Common myeloid progenitor, CD34-positive (primary cell): ENCODE data around the gene FHIT.

Experiments used
- CTCF ChIA-PET: fragments of 350-600 bp; sonication (Branson Sonifier 250); formaldehyde crosslinking; loops from one replicate; lab custom pipeline; 2021; ENCODE audit warnings: antibody characterized with exemption; lab: Charles Lee
- POLR2A ChIA-PET: fragments of 350-600 bp; sonication (Branson Sonifier 250); formaldehyde crosslinking; loops from one replicate; lab custom pipeline; 2021; ENCODE audit warnings: antibody characterized with exemption; lab: Charles Lee
- DNase-seq, 3 donors: peaks; one replicate each; pipeline versions ENCODE4 v3.0.0 to v3.0.0-alpha.2; 2013
- H3K27ac ChIP-seq, 2 experiments: 1 replicate in 1 of 2; 2 replicates in 1 of 2; pipeline ENCODE4 v1.7.0; 2013; ENCODE audit warnings: inconsistent platforms in 2 of 2, low read length in 2 of 2, mild to moderate bottlenecking in 2 of 2, low read depth in 1 of 2, moderate library complexity in 1 of 2; ENCODE audit not compliant: severe bottlenecking in 2 of 2, insufficient read depth in 1 of 2, poor library complexity in 1 of 2
- H3K27me3 ChIP-seq, 5 experiments: replicated peaks in 2 of 5; 1 replicate in 3 of 5; 2 replicates in 2 of 5; pipeline versions ENCODE4 v1.6.1 to v1.7.0; 2013; ENCODE audit warnings: low read length in 4 of 5, mild to moderate bottlenecking in 2 of 5, moderate library complexity in 2 of 5, inconsistent platforms in 1 of 5; ENCODE audit not compliant: insufficient read depth in 5 of 5, control insufficient read depth in 4 of 5
- H3K36me3 ChIP-seq, 4 experiments: 1 replicate in 2 of 4; 2 replicates in 2 of 4; pipeline versions ENCODE4 v1.6.1 to v1.7.0; 2013; ENCODE audit warnings: low read length in 3 of 4, control low read depth in 1 of 4, mild to moderate bottlenecking in 1 of 4; ENCODE audit not compliant: control insufficient read depth in 4 of 4, insufficient read depth in 4 of 4
- H3K4me1 ChIP-seq, 4 experiments: 1 replicate in 3 of 4; 2 replicates in 1 of 4; pipeline versions ENCODE4 v1.6.1 to v1.7.1; 2013; ENCODE audit warnings: low read length in 3 of 4, mild to moderate bottlenecking in 3 of 4, control low read depth in 1 of 4, inconsistent platforms in 1 of 4, moderate library complexity in 1 of 4; ENCODE audit not compliant: control insufficient read depth in 4 of 4, insufficient read depth in 4 of 4; ENCODE audit errors: control extremely low read depth in 1 of 4
- H3K4me3 ChIP-seq, 7 experiments: 1 replicate in 4 of 7; 2 replicates in 3 of 7; pipeline versions ENCODE4 v1.5.1 to v1.7.0; 2013; ENCODE audit warnings: mild to moderate bottlenecking in 7 of 7, low read length in 6 of 7, moderate library complexity in 6 of 7, inconsistent platforms in 2 of 7, low read depth in 2 of 7, control low read depth in 1 of 7; ENCODE audit not compliant: insufficient read depth in 4 of 7, control insufficient read depth in 1 of 7; ENCODE audit errors: extremely low read depth in 1 of 7
- H3K9me3 ChIP-seq, 5 experiments: 1 replicate in 4 of 5; 2 replicates in 1 of 5; pipeline versions ENCODE4 v1.6.1 to v1.7.1; 2013; ENCODE audit warnings: low read length in 4 of 5, mild to moderate bottlenecking in 2 of 5, inconsistent platforms in 1 of 5, low read depth in 1 of 5, moderate library complexity in 1 of 5; ENCODE audit not compliant: control insufficient read depth in 4 of 5, insufficient read depth in 2 of 5; ENCODE audit errors: control extremely low read depth in 1 of 5
- WGBS: methylation state at CpG from one replicate; pipeline ENCODE4 v1.1.5; 2013; ENCODE audit not compliant: insufficient coverage; 5-methylcytosine and 5-hydroxymethylcytosine counted together

The FHIT gene

DNA sequence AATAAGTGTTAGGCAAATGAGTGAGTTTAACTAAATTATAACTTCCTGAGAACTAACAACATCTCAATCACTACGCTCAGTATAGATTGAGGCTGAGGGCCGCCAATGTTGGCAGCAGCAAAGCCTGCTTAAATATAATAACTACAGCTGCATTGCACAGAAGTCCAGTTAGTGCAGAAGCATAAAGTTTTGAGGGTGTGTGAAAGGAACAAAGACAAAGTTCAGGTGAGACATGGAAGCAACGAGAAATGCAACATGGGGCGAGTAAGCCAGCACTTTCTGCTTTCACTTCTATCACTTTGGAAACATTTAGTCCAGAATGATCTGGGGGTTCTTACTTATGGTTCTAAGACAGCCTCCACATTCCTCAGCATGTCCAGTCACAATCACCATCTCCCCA is 1149.1 kb downstream of the FHIT start:
- ChIA-PET CTCF (interaction anchor here (1.6 kb wide), 1 partner anchor 26 kb away, joined by 3 read pairs; no protein-coding TSS in a partner anchor), POLR2A (interaction anchor here (0.7 kb wide), 1 partner anchor 797 kb away, joined by 3 read pairs; no protein-coding TSS in a partner anchor)
- WGBS: 100% methylated on average over 2 of the region's 4 CpGs
- Histone ChIP-seq H3K27me3 (no peaks in the 10 kb centered on the region), H3K4me1 (peaks cover 0 to 5% (median 1%) of the 10 kb centered on the region in 4 experiments), H3K27ac (no peak overlapping the region), H3K9me3 (peaks cover 0 to 4% (median 0%) of the 10 kb centered on the region in 5 experiments), H3K36me3 (no peaks in the 10 kb centered on the region), H3K4me3 (no peak overlapping the region)
- no peak for DNase-seq

DNA sequence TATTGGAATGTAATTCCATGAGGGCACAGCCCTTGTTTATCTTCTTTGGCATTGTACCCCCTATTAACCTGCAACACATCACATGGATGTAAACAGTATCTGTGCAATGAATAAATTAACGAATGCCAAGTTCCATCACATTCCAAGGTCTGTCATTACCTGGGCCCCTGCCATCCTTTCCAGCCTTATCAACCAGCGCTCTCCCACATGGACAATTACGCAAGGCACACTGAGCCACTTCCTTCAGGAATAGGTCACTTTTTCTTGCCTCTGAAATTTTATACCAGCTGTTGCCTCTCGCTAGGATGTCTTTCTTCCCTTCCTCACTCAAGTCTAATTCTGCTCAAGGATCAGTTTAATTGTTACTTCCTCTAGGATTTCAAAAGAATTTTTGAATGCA is 1149.6 kb downstream of the FHIT start:
- DNase-seq: no peak
- H3K4me1 ChIP-seq: peaks cover 0 to 5% (median 1%) of the 10 kb centered on the region in 4 experiments
- POLR2A ChIA-PET: no interaction called here
- no peak overlapping the region for H3K4me3 ChIP-seq
- peaks cover 0 to 5% (median 0%) of the 10 kb centered on the region in 5 experiments for H3K9me3 ChIP-seq
- H3K27ac ChIP-seq: no peak overlapping the region
- CTCF ChIA-PET: interaction anchor here (1.6 kb wide), 1 partner anchor 26 kb away, joined by 3 read pairs; no protein-coding TSS in a partner anchor
- H3K27me3 ChIP-seq: no peaks in the 10 kb centered on the region
- no peaks in the 10 kb centered on the region for H3K36me3 ChIP-seq
- 93% methylated on average over 4 of the region's 4 CpGs for WGBS

DNA sequence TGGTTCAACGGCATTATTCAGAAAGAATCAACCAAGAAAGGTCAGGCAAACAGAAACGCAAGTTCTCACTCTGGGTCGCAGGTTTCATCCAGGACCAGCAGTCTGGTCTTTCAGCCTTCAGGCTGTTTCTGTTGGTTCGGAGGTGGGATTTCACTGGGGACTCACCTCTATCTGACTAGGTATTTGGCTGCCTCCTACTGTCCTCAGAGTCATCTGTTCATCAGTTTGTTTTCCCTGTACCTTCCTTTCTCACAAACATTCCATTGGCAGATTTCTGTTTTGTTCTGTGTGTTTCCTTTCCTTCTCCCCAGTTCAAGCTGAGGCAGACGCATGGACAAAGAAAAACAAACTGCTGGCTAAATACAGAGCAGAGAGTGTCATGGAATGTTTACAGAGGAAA is 1154.8 kb downstream of the FHIT start:
- Histone ChIP-seq H3K4me1 (peaks cover 0 to 20% (median 4%) of the 10 kb centered on the region in 4 experiments), H3K27me3 (no peaks in the 10 kb centered on the region), H3K36me3 (no peaks in the 10 kb centered on the region), H3K27ac (no peak overlapping the region), H3K4me3 (no peak overlapping the region), H3K9me3 (peaks cover 0 to 10% (median 3%) of the 10 kb centered on the region in 5 experiments)
- no peak for DNase-seq
- 98% methylated on average over 4 of the region's 5 CpGs for WGBS
- ChIA-PET CTCF (no interaction called here), POLR2A (no interaction called here)

DNA sequence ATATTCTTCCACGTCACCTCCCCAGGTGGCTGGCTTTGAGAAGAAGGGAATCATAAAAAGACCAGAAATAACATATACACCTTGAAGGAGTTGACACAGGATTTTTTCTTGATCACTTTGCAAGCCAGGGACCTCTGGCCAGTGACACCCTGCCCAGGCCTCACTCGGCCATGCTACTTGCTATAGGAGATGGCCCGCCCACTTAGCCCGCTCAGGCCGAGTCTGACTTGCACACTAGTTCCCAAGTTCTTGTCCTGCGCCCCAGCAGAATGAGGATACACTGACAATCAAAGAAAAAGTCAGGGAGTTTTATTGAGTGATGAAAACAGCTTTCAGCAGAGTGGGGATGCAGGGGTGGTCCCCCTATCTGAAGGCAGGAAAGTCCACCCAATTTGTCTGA is 1155.3 kb downstream of the FHIT start:
- H3K9me3 ChIP-seq: peaks cover 0 to 10% (median 3%) of the 10 kb centered on the region in 5 experiments
- H3K27ac ChIP-seq: peak overlapping the region in 1 of 2 experiments; percentile 39
- no peaks in the 10 kb centered on the region for H3K27me3 ChIP-seq
- no peaks in the 10 kb centered on the region for H3K36me3 ChIP-seq
- peaks cover 0 to 20% (median 4%) of the 10 kb centered on the region in 4 experiments for H3K4me1 ChIP-seq
- H3K4me3 ChIP-seq: no peak overlapping the region
- CTCF ChIA-PET: no interaction called here
- DNase-seq: no peak
- POLR2A ChIA-PET: no interaction called here
- WGBS: 98% methylated on average over 5 of the region's 6 CpGs

DNA sequence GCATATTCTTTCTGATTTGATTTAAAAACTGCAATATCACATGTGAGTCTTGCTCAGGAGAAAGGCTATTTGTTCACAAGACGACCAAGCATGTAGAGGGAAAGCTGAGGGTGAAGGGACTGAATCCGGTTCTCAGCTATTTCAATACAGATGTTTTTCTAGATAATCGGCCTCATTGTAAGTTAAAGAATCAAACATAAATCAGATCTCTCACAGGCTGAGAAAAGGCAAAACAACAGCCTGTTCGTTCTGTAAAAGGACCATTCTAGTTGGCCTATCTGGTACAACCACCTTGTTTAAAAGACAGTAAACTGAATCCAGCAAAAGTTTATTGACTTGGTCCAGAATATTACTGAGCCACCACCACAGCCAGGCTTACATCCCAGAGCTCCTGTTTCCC is 1155.7 kb downstream of the FHIT start:
- H3K4me1 ChIP-seq: peaks cover 0 to 20% (median 4%) of the 10 kb centered on the region in 4 experiments
- peaks cover 0 to 10% (median 3%) of the 10 kb centered on the region in 5 experiments for H3K9me3 ChIP-seq
- H3K36me3 ChIP-seq: no peaks in the 10 kb centered on the region
- DNase-seq: peak; percentile 47 to 89 (median 81)
- peak overlapping the region in 2 of 7 experiments; percentile 3 for H3K4me3 ChIP-seq
- 3% methylated on average over 3 of the region's 4 CpGs for WGBS
- ChIA-PET POLR2A (no interaction called here), CTCF (no interaction called here)
- no peaks in the 10 kb centered on the region for H3K27me3 ChIP-seq
- H3K27ac ChIP-seq: peak overlapping the region in 1 of 2 experiments; percentile 39

DNA sequence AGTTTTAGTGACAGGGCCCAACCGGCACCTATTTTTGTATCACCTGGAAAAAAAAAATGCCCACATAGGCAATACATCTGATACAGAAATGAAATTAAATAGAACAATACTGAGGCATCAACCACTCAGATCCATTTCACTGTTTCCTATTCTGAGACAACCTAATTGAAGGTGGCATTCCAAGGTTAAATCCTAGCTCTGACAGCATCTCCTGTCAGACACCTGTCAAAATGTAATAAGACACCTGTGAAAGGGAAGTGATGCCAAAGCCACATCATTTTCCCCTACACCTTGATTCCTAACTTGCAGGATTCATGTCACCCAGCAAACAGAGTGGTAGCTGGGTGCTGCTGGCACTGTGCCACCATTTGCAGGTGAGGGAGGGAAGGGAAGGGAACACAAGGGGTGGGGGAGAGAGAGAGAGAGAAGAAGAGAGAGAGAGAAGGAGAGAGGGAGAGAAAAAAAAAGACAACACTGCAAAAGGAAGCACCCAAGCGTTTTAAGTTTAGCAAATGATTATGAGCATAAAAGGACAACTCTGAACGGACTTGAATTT is 1156.8 kb downstream of the FHIT start:
- Histone ChIP-seq H3K4me1 (peaks cover 0 to 20% (median 4%) of the 10 kb centered on the region in 4 experiments), H3K27me3 (no peaks in the 10 kb centered on the region), H3K36me3 (no peaks in the 10 kb centered on the region), H3K9me3 (peaks cover 0 to 10% (median 3%) of the 10 kb centered on the region in 5 experiments), H3K27ac (no peak overlapping the region), H3K4me3 (no peak overlapping the region)
- 52% methylated on average over 2 of the region's 3 CpGs for WGBS
- DNase-seq: no peak
- ChIA-PET CTCF (interaction anchor here (1.1 kb wide), 1 partner anchor 13 kb away, joined by 3 read pairs; no protein-coding TSS in a partner anchor), POLR2A (no interaction called here)

DNA sequence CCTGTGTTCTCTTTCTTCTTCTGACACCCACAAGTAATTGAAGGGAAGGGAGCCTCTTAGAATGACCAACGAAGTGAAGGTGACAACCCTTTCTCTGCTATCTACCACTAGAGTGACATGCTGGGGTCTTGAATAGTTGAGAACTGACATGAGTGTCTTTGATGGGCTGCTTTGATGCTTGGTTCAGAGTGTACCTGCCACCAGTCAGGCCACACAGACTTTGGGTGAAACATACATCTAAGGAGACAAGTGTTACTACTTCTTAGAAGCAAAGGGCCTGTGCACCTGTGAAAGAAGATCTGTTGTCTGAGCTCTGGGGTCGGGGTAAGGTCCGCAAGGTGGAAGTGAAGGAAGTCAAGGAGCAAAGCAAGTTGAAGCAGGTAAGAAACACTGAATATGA is 1160.7 kb downstream of the FHIT start:
- ChIA-PET CTCF (interaction anchor here (2.0 kb wide), 1 partner anchor 16 kb away, joined by 7 read pairs; no protein-coding TSS in a partner anchor), POLR2A (no interaction called here)
- H3K36me3 ChIP-seq: no peaks in the 10 kb centered on the region
- peaks cover 0 to 15% (median 5%) of the 10 kb centered on the region in 4 experiments for H3K4me1 ChIP-seq
- no peak for DNase-seq
- no peak overlapping the region for H3K27ac ChIP-seq
- WGBS: no CpG with 5 or more reads among the region's 3 CpGs
- no peak overlapping the region for H3K4me3 ChIP-seq
- peaks cover 0 to 16% (median 2%) of the 10 kb centered on the region in 5 experiments for H3K9me3 ChIP-seq
- no peaks in the 10 kb centered on the region for H3K27me3 ChIP-seq
